Osteoblast (primary cell): ENCODE results near the gene TMEFF1. TPM values are rescaled to one million over a fixed set of nuclear protein-coding genes. Genes with fewer than 3 reads are reported as not detected.
"Not testable (repeated sequence)": the region's sequence is repeated elsewhere in the genome, so short reads cannot be mapped to it uniquely, and the experiment has no call there.

Source experiments
- DNase-seq: peaks from one replicate; pipeline ENCODE4 v3.0.0; 2011; ENCODE audit warnings: low spot score, mixed read lengths; ENCODE audit not compliant: insufficient read length; ENCODE audit errors: missing footprints
- H2AFZ ChIP-seq: 2 replicates; pipeline ENCODE4 v1.6.0; 2011; ENCODE audit warnings: mild to moderate bottlenecking, low read length
- H3K27ac ChIP-seq: 2 replicates; pipeline ENCODE4 v1.5.1; 2011; ENCODE audit warnings: mild to moderate bottlenecking, low read depth, low read length, moderate library complexity
- H3K27me3 ChIP-seq: 2 replicates; pipeline ENCODE4 v1.6.0; 2012; ENCODE audit warnings: mild to moderate bottlenecking, control low read depth, inconsistent platforms, low read length, moderate library complexity; ENCODE audit not compliant: insufficient read depth
- H3K36me3 ChIP-seq: 2 replicates; pipeline ENCODE4 v1.5.1; 2011; ENCODE audit warnings: mild to moderate bottlenecking, low read length, control low read depth, moderate library complexity; ENCODE audit not compliant: insufficient read depth
- H3K4me1 ChIP-seq: 2 replicates; pipeline ENCODE4 v1.5.1; 2011; ENCODE audit warnings: mild to moderate bottlenecking, low read length, control low read depth, moderate library complexity; ENCODE audit not compliant: insufficient read depth
- H3K4me2 ChIP-seq: 2 replicates; pipeline ENCODE4 v1.6.0; 2011; ENCODE audit warnings: mild to moderate bottlenecking, low read length; ENCODE audit not compliant: insufficient read depth
- H3K4me3 ChIP-seq: fragments of 200-600 bp; sonication (generic); 3 replicates; pipeline ENCODE4 v1.5.1; 2012; ENCODE audit warnings: mild to moderate bottlenecking, low read length, inconsistent platforms; ENCODE audit not compliant: insufficient read depth
- H3K79me2 ChIP-seq: 2 replicates; pipeline ENCODE4 v1.6.0; 2012; ENCODE audit warnings: mild to moderate bottlenecking, low read length, control low read depth, inconsistent platforms; ENCODE audit not compliant: insufficient read depth
- H3K9me3 ChIP-seq: 2 replicates; pipeline ENCODE4 v1.5.1; 2011; ENCODE audit warnings: low read depth, low read length, control low read depth
- H4K20me1 ChIP-seq: 2 replicates; pipeline ENCODE4 v1.6.0; 2012; ENCODE audit warnings: mild to moderate bottlenecking, low read length, control low read depth; ENCODE audit not compliant: insufficient read depth
- CTCF ChIP-seq: IDR thresholded peaks from 2 replicates; pipeline ENCODE4 v1.5.1; 2011; ENCODE audit warnings: mild to moderate bottlenecking, low read depth, low read length, moderate library complexity; ENCODE audit errors: extremely low read depth
- total RNA-seq: library from RNA; depleted of rRNA; stranded (reverse); fragments of >200 nt; gene quantifications from 2 replicates; pipeline ENCODE4 v1.2.3, GENCODE V29; 2012

Gene TMEFF1
- total RNA-seq, 1 donor, result 0.72 TPM

GRCh38 chr9:100440071-100440470, 32.9 kb upstream of the TMEFF1 start:
- DNase-seq, result no peak
- H3K36me3 ChIP-seq, result peaks cover 5% of the 10 kb centered on the region

GRCh38 chr9:100440487-100440886, 32.5 kb upstream of the TMEFF1 start:
- not testable (repeated sequence) for H3K9me3 ChIP-seq, H3K27me3 ChIP-seq, H3K4me3 ChIP-seq, H3K4me2 ChIP-seq, H2AFZ ChIP-seq, H3K4me1 ChIP-seq, DNase-seq, H3K36me3 ChIP-seq
- peaks cover 46% of the 10 kb centered on the region for H4K20me1 ChIP-seq
- peak overlapping the region; percentile 9 for H3K27ac ChIP-seq
- peaks cover 95% of the 10 kb centered on the region for H3K79me2 ChIP-seq

More at GRCh38 chr9:100440071-100440470, 32.9 kb upstream of the TMEFF1 start:
- peaks cover 50% of the 10 kb centered on the region for H4K20me1 ChIP-seq
- H3K4me2 ChIP-seq, result no peak overlapping the region
- peaks cover 8% of the 10 kb centered on the region for H3K4me1 ChIP-seq
- H3K9me3 ChIP-seq, result no peaks in the 10 kb centered on the region
- peaks cover 96% of the 10 kb centered on the region for H3K79me2 ChIP-seq
- no peak overlapping the region for H2AFZ ChIP-seq
- H3K4me3 ChIP-seq, result no peak overlapping the region
- peak overlapping the region; percentile 9 for H3K27ac ChIP-seq
- TF ChIP-seq CTCF, result no peak
- H3K27me3 ChIP-seq, result no peaks in the 10 kb centered on the region

GRCh38 chr9:100441911-100442361, 31.0 kb upstream of the TMEFF1 start:
- peak overlapping the region; percentile 2 for H3K27ac ChIP-seq
- peaks cover 8% of the 10 kb centered on the region for H3K4me1 ChIP-seq
- H3K79me2 ChIP-seq, result peaks cover 95% of the 10 kb centered on the region
- H2AFZ ChIP-seq, result no peak overlapping the region
- H3K9me3 ChIP-seq, result no peaks in the 10 kb centered on the region
- H3K4me2 ChIP-seq, result no peak overlapping the region
- peaks cover 43% of the 10 kb centered on the region for H4K20me1 ChIP-seq
- TF ChIP-seq CTCF, result no peak
- no peak for DNase-seq
- peaks cover 14% of the 10 kb centered on the region for H3K36me3 ChIP-seq
- no peaks in the 10 kb centered on the region for H3K27me3 ChIP-seq
- no peak overlapping the region for H3K4me3 ChIP-seq

- Histone ChIP-seq H3K4me3 (no peak overlapping the region), H4K20me1 (peaks cover 33% of the 10 kb centered on the region), H3K27me3 (no peaks in the 10 kb centered on the region), H3K27ac (peak overlapping the region; percentile 62), H3K4me1 (peaks cover 8% of the 10 kb centered on the region), H3K9me3 (no peaks in the 10 kb centered on the region), H3K79me2 (peaks cover 95% of the 10 kb centered on the region), H3K4me2 (peak overlapping the region; percentile 3), H3K36me3 (peaks cover 30% of the 10 kb centered on the region), H2AFZ (no peak overlapping the region)
- TF ChIP-seq CTCF, result no peak
- no peak for DNase-seq
These were observed 28.9 kb upstream of the TMEFF1 start for GRCh38 chr9:100443781-100444768.
